Activated naive CD4-positive, alpha-beta T cell (primary cell): ENCODE results near the gene VWC2L.

Experiments used
- DNase-seq, 4 experiments: peaks; one replicate each; lab custom pipeline; 2025; lab: John Stamatoyannopoulos, UW

VWC2L gene

GRCh38 chr2:214542295-214542694 lies 131.4 kb downstream of the VWC2L start:
- no peak for DNase-seq

GRCh38 chr2:214542866-214543265 lies 132.0 kb downstream of the VWC2L start:
- no peak for DNase-seq

- DNase-seq: no peak
Observed at GRCh38 chr2:214543386-214543955, 132.6 kb downstream of the VWC2L start.

- no peak for DNase-seq
Observed at GRCh38 chr2:214545898-214546542, 135.2 kb downstream of the VWC2L start.

GRCh38 chr2:214547931-214548330 lies 137.1 kb downstream of the VWC2L start:
- no peak for DNase-seq

- DNase-seq: no peak
Observed at GRCh38 chr2:214549946-214550345, 139.1 kb downstream of the VWC2L start.

- DNase-seq: no peak
Observed at GRCh38 chr2:214550786-214551185, 139.9 kb downstream of the VWC2L start.

GRCh38 chr2:214557884-214558283 lies 147.0 kb downstream of the VWC2L start:
- DNase-seq: no peak

GRCh38 chr2:214558341-214558740 lies 147.5 kb downstream of the VWC2L start:
- no peak for DNase-seq

- DNase-seq: no peak
Observed at GRCh38 chr2:214560176-214560575, 149.3 kb downstream of the VWC2L start.

- no peak for DNase-seq
Observed at GRCh38 chr2:214560618-214561190, 149.8 kb downstream of the VWC2L start.

- no peak for DNase-seq
Observed at GRCh38 chr2:214565246-214565645, 154.4 kb downstream of the VWC2L start.

GRCh38 chr2:214566457-214566856 lies 155.6 kb downstream of the VWC2L start:
- no peak for DNase-seq

GRCh38 chr2:214569419-214570035 lies 158.7 kb downstream of the VWC2L start:
- no peak for DNase-seq

GRCh38 chr2:214574084-214574781 lies 163.4 kb downstream of the VWC2L start:
- no peak for DNase-seq

GRCh38 chr2:214575030-214575429 lies 164.2 kb downstream of the VWC2L start:
- no peak for DNase-seq

GRCh38 chr2:214575465-214575864 lies 164.6 kb downstream of the VWC2L start:
- DNase-seq: no peak

GRCh38 chr2:214577769-214578168 lies 166.9 kb downstream of the VWC2L start:
- no peak for DNase-seq

GRCh38 chr2:214578442-214578841 lies 167.6 kb downstream of the VWC2L start:
- no peak for DNase-seq

- DNase-seq: no peak
Observed at GRCh38 chr2:214579035-214579434, 168.2 kb downstream of the VWC2L start.

- no peak for DNase-seq
Observed at GRCh38 chr2:214587442-214587841, 176.6 kb downstream of the VWC2L start.

- DNase-seq: no peak
Observed at GRCh38 chr2:214591366-214591765, 180.5 kb downstream of the VWC2L start.

- no peak for DNase-seq
Observed at GRCh38 chr2:214592011-214592410, 181.2 kb downstream of the VWC2L start.
